Liver (tissue), 3 donors: ENCODE measurements around the gene SEMA7A.

ENCODE experiments used
- JUND ChIP-seq, 2 donors: IDR thresholded peaks; 2 replicates each; pipeline ENCODE4 v1.6.1; 2016; ENCODE audit warnings: antibody characterized with exemption in 2 of 2
- YY1 ChIP-seq: IDR thresholded peaks from 2 replicates; pipeline ENCODE4 v1.6.1; 2016; ENCODE audit warnings: antibody characterized with exemption, mild to moderate bottlenecking
- TF ChIP-seq, protein P1 (sequence below): fragments of 150-350 bp; IDR thresholded peaks from 2 replicates; pipeline ENCODE4 v1.5.1; 2017; ENCODE audit warnings: improper control_type of control experiment, low read depth, low read length; ENCODE audit not compliant: missing input control
- TF ChIP-seq, protein P2 (sequence below): IDR thresholded peaks from 2 replicates; pipeline ENCODE4 v1.6.1; 2016; ENCODE audit warnings: antibody characterized with exemption
- donor health status: healthy.
- donor health status: healthy.

DNA sequence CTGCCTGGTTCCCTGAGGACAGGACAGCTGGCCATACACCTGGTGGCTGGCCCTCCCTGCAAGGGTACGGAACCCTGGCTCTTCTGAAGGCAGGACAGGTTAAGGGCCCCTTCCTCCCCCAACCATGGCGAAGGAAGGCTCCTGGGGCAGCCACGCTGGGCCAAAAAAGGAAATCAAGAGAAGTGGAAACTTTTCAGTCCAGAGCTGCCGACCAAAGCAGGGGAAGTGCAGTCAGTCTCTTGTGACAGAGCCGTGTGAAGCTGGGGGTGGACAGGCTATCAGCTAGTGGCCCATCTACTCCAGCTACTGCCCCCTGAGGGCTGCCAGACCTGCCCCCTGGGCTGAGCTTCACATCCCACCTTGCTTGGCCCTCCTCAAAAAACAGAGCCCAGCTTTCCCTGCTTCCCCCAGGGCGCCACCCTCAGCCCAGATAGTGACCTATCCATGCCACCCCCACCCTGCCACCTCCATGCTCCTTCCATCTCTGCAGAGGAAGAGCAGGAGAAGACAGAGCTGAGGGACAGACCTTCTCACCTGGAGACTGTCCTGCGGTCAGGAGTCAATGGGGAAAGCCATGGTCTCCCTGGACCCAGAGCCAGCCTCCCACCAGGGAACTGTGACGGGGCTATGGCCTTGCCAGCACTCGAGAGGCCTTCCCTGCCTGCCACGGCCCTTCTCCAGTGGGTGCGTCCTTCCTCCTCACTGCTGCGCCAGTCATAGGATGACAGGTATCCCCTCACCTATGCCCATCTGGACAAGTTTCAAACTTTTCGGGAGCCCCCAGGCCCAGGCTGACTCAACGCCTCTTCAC, 4.6 kb downstream of the SEMA7A start:
- TF ChIP-seq, protein P1, sequence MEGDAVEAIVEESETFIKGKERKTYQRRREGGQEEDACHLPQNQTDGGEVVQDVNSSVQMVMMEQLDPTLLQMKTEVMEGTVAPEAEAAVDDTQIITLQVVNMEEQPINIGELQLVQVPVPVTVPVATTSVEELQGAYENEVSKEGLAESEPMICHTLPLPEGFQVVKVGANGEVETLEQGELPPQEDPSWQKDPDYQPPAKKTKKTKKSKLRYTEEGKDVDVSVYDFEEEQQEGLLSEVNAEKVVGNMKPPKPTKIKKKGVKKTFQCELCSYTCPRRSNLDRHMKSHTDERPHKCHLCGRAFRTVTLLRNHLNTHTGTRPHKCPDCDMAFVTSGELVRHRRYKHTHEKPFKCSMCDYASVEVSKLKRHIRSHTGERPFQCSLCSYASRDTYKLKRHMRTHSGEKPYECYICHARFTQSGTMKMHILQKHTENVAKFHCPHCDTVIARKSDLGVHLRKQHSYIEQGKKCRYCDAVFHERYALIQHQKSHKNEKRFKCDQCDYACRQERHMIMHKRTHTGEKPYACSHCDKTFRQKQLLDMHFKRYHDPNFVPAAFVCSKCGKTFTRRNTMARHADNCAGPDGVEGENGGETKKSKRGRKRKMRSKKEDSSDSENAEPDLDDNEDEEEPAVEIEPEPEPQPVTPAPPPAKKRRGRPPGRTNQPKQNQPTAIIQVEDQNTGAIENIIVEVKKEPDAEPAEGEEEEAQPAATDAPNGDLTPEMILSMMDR = no peak
- TF ChIP-seq, protein P2, sequence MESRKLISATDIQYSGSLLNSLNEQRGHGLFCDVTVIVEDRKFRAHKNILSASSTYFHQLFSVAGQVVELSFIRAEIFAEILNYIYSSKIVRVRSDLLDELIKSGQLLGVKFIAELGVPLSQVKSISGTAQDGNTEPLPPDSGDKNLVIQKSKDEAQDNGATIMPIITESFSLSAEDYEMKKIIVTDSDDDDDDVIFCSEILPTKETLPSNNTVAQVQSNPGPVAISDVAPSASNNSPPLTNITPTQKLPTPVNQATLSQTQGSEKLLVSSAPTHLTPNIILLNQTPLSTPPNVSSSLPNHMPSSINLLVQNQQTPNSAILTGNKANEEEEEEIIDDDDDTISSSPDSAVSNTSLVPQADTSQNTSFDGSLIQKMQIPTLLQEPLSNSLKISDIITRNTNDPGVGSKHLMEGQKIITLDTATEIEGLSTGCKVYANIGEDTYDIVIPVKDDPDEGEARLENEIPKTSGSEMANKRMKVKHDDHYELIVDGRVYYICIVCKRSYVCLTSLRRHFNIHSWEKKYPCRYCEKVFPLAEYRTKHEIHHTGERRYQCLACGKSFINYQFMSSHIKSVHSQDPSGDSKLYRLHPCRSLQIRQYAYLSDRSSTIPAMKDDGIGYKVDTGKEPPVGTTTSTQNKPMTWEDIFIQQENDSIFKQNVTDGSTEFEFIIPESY = no peak
- no peak for TF ChIP-seq JUND (IDR thresholded peaks at IDR 0.05)
- no peak for TF ChIP-seq YY1
